Activated T-cell treated with anti-CD3 and anti-CD28 coated beads, Interleukin-2, amount 50 U/mL, for 48 hours (primary cell): Measurements from ENCODE around the gene CASR.

ENCODE experiments used
- DNase-seq, 2 experiments: peaks; one replicate each; pipeline ENCODE4 v3.0.0-alpha.2; 2020

The CASR gene

GRCh38 chr3:122215592-122216298 is 32.3 kb downstream of the CASR start:
- no peak for DNase-seq

GRCh38 chr3:122217901-122218300 is 34.4 kb downstream of the CASR start:
- DNase-seq: no peak

GRCh38 chr3:122219242-122219872 is 35.9 kb downstream of the CASR start:
- DNase-seq: no peak

- DNase-seq: no peak
These were observed 43.7 kb downstream of the CASR start for GRCh38 chr3:122227036-122227781.

- DNase-seq: no peak
These were observed 46.7 kb downstream of the CASR start for GRCh38 chr3:122230174-122230573.

- DNase-seq: no peak
These were observed 48.1 kb downstream of the CASR start for GRCh38 chr3:122231465-122232157.

GRCh38 chr3:122232485-122232884 is 49.0 kb downstream of the CASR start:
- no peak for DNase-seq

GRCh38 chr3:122233101-122233952 is 49.9 kb downstream of the CASR start:
- DNase-seq: peak; percentile 30 to 38

- DNase-seq: no peak
These were observed 50.6 kb downstream of the CASR start for GRCh38 chr3:122234117-122234516.

GRCh38 chr3:122235147-122235546 is 51.7 kb downstream of the CASR start:
- no peak for DNase-seq

- DNase-seq: no peak
These were observed 55.6 kb downstream of the CASR start for GRCh38 chr3:122239112-122239511.

- DNase-seq: no peak
These were observed 62.2 kb downstream of the CASR start for GRCh38 chr3:122245513-122246174.

- DNase-seq: no peak
These were observed 62.7 kb downstream of the CASR start for GRCh38 chr3:122246199-122246598.

GRCh38 chr3:122247087-122247824 is 63.8 kb downstream of the CASR start:
- DNase-seq: no peak

GRCh38 chr3:122247825-122248185 is 64.3 kb downstream of the CASR start:
- no peak for DNase-seq

- DNase-seq: no peak
These were observed 68.0 kb downstream of the CASR start for GRCh38 chr3:122251428-122251827.

GRCh38 chr3:122253581-122253980 is 70.1 kb downstream of the CASR start:
- no peak for DNase-seq

- DNase-seq: no peak
These were observed 72.4 kb downstream of the CASR start for GRCh38 chr3:122255757-122256439.

GRCh38 chr3:122257644-122258364 is 74.3 kb downstream of the CASR start:
- no peak for DNase-seq
